ENCODE data around the gene TMOD4. TPM values are rescaled to one million over a fixed set of nuclear protein-coding genes. Genes with fewer than 3 reads are reported as not detected.

The TMOD4 gene
- total and polyA plus RNA-seq, 10 of the 15 experiments (the other 5 are each of a cell fraction or from before 2014, with no cell fraction given): 0.30 to 1.2 (median 0.50) TPM; not detected in 1

DNA sequence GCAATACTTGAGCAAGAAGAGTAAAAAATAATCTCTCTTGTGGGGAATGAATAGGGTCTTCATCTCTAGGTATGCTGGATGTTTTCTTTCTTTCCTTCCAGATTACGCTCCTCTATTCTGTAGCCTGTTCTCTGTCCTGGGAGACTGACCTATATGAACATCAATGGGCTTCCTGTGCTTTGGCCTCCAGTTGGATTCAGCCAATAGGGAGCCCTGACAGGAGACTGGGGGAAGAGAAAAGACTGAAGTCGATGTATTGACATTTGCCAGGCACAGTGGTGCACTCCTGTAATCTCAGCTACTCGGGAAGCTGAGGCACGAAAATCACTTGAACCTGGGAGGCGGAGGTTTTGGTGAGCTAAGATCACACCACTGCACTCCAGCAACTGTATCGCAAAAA, 47.0 kb downstream of the TMOD4 start (continued):
- TF ChIP-seq PKNOX1 (IDR thresholded peaks at IDR 0.05): no peak

GRCh38 chr1:151124763-151125403, 50.9 kb downstream of the TMOD4 start:
- Histone ChIP-seq H3K9ac (ENCODE audit: control insufficient read depth, insufficient read depth, low read length) (no peak overlapping the region), H3K4me1 (ENCODE audit: control insufficient read depth, insufficient read depth, low read length) (no peaks in the 10 kb centered on the region), H3K36me3 (ENCODE audit: control insufficient read depth in 2 of 2, insufficient read depth in 2 of 2, low read length in 1 of 2) (no peaks in the 10 kb centered on the region; a peak in 1 of 4 replicates), H2AFZ (ENCODE audit: control insufficient read depth, low read depth, low read length) (no peak overlapping the region), H4K20me1 (ENCODE audit: control insufficient read depth, insufficient read depth) (no peaks in the 10 kb centered on the region), H3K4me2 (ENCODE audit: control insufficient read depth, insufficient read depth) (no peak overlapping the region), H3K4me3 (no peak overlapping the region), H3K79me2 (ENCODE audit: control insufficient read depth, insufficient read depth, low read length) (no peaks in the 10 kb centered on the region), H3K9me3 (replicated peaks; ENCODE audit: control insufficient read depth, insufficient read depth, low read length) (no peaks in the 10 kb centered on the region), H3K27ac (ENCODE audit: control insufficient read depth, insufficient read depth) (no peak overlapping the region), H3K27me3 (replicated peaks in 1 of 2; ENCODE audit: control insufficient read depth in 2 of 2, insufficient read depth in 2 of 2, low read length in 1 of 2) (no peaks in the 10 kb centered on the region)
- POLR2A ChIA-PET: no interaction called here
- TF ChIP-seq HSF1 (IDR thresholded peaks at IDR 0.05; ENCODE audit: low read depth, low read length) (no peak), HCFC1 (IDR thresholded peaks at IDR 0.05; ENCODE audit: low read length) (no peak), SMAD1 (IDR thresholded peaks at IDR 0.05; ENCODE audit: low read depth, partially characterized antibody) (no peak), PML (IDR thresholded peaks at IDR 0.05; ENCODE audit: low read length) (no peak), ATF2 (IDR thresholded peaks at IDR 0.05; ENCODE audit: low read length) (no peak), GATAD2B (conservative IDR thresholded peaks at IDR 0.05; ENCODE audit: low read depth) (no peak), PAX5 (IDR thresholded peaks at IDR 0.05; ENCODE audit: borderline replicate concordance, low read depth, low read length) (no peak), NFIC (IDR thresholded peaks at IDR 0.05; ENCODE audit: low read depth, low read length) (no peak), ASH2L (IDR thresholded peaks at IDR 0.05; ENCODE audit: borderline replicate concordance, low read depth) (no peak), BRCA1 (IDR thresholded peaks at IDR 0.05; ENCODE audit: low read depth, low read length) (no peak), NRF1 (conservative IDR thresholded peaks at IDR 0.05; ENCODE audit: low read depth, low read length) (no peak), ETV6 (conservative IDR thresholded peaks at IDR 0.05 in 1 of 2, IDR thresholded peaks at IDR 0.05 in 1 of 2; ENCODE audit: borderline replicate concordance in 1 of 2, low read depth in 1 of 2) (no peak)
- SMC1A ChIA-PET (ENCODE audit: uncharacterized antibody, unreplicated experiment): no interaction called here
- no TSS peak for BruUV-seq (replicated peaks)
- in situ Hi-C loops (cut with MboI): no loop called here
- intact Hi-C loops (cut with micrococcal nuclease; ENCODE audit: unreplicated experiment): no loop called here
- WGBS (ENCODE audit: insufficient coverage, insufficient replicate concordance, low lambda C conversion rate, missing lambda C conversion rate): 71% methylated on average over 5 of the region's 5 CpGs
- FAIRE-seq (no peak), ATAC-seq (no peak), DNase-seq (ENCODE audit: low read depth, low spot score) (no peak)
- CTCF ChIA-PET: interaction anchor here (0.6 to 1.3 kb wide), 2 partner anchors 15 to 25 kb away, joined by 3 read pairs; no protein-coding TSS in a partner anchor
- RAD21 ChIA-PET (ENCODE audit: unreplicated experiment): no interaction called here

All from GM12878 (cell line).